ENCODE measurements around the gene CDON.

- TF ChIP-seq REST (IDR thresholded peaks at IDR 0.05; ENCODE audit: low read depth, low read length) (no peak), CTCF (IDR thresholded peaks at IDR 0.05) (no peak)
Observed at GRCh38 chr11:126084608-126084912, 21.9 kb upstream of the CDON start.
